GM18499 (cell line): Measurements from ENCODE around the gene AASDH.
A peak's percentile ranks its signal among the peaks of the same experiment; 100 is the strongest.

ENCODE experiments used
- ATAC-seq: cut with Tn5 transposase; IDR thresholded peaks from one replicate; pipeline ENCODE4 v1.9.1; 2021; ENCODE audit warnings: moderate number of reproducible peaks; ENCODE audit not compliant: insufficient read depth, unreplicated experiment

Gene AASDH, protein sequence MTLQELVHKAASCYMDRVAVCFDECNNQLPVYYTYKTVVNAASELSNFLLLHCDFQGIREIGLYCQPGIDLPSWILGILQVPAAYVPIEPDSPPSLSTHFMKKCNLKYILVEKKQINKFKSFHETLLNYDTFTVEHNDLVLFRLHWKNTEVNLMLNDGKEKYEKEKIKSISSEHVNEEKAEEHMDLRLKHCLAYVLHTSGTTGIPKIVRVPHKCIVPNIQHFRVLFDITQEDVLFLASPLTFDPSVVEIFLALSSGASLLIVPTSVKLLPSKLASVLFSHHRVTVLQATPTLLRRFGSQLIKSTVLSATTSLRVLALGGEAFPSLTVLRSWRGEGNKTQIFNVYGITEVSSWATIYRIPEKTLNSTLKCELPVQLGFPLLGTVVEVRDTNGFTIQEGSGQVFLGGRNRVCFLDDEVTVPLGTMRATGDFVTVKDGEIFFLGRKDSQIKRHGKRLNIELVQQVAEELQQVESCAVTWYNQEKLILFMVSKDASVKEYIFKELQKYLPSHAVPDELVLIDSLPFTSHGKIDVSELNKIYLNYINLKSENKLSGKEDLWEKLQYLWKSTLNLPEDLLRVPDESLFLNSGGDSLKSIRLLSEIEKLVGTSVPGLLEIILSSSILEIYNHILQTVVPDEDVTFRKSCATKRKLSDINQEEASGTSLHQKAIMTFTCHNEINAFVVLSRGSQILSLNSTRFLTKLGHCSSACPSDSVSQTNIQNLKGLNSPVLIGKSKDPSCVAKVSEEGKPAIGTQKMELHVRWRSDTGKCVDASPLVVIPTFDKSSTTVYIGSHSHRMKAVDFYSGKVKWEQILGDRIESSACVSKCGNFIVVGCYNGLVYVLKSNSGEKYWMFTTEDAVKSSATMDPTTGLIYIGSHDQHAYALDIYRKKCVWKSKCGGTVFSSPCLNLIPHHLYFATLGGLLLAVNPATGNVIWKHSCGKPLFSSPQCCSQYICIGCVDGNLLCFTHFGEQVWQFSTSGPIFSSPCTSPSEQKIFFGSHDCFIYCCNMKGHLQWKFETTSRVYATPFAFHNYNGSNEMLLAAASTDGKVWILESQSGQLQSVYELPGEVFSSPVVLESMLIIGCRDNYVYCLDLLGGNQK

DNA sequence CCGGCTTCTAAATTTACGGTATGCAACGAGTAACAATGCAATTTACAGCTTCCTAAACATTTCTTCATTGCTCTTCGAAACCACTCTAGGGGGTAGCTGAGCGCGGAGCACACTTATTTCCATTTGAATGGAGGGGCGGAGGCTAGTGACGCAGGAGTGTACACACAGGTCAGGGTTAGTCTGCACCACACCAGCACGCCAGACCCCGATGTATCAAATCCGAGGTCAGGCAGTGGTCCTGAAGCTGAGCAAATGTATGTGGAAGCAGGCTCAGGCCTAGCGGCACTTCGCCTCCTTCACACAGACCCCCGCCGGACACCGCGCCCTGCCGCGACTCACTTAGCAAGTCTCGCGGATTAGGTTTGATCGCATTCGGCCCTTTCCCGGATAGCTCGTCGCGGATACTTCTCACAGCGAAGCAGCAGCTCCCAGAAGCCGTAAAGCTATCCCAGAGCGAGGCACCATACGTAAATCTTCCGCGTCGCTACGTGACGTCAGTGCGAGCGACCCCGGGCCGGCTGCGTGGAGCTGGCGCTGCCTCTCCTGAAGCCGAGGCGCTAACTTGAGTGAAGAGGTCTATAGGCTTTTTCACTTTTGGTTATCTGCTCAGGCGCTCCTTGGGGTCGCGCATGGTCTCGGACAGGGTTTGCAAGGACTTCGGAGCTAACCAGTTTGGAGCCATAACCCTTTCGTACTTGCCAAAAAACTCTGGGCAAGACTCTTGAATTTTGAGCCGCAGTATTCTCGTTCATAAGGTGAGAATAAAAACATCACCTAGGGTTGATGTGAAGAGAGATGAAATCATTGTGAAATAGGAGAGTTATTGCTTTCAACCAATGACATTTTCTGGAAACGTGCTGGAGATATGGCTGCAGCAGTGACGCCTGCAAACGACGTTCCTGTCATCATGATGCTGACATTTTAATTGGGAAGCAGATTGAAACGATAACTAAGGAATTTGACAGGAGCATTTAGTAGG, at the start of gene AASDH:
Gene AASDH, minus strand, starts transcription at position 469 of the 979 bp plus-strand sequence. CDS start 3,192 bp downstream, outside the sequence.
- ATAC-seq = peak; percentile 83

DNA sequence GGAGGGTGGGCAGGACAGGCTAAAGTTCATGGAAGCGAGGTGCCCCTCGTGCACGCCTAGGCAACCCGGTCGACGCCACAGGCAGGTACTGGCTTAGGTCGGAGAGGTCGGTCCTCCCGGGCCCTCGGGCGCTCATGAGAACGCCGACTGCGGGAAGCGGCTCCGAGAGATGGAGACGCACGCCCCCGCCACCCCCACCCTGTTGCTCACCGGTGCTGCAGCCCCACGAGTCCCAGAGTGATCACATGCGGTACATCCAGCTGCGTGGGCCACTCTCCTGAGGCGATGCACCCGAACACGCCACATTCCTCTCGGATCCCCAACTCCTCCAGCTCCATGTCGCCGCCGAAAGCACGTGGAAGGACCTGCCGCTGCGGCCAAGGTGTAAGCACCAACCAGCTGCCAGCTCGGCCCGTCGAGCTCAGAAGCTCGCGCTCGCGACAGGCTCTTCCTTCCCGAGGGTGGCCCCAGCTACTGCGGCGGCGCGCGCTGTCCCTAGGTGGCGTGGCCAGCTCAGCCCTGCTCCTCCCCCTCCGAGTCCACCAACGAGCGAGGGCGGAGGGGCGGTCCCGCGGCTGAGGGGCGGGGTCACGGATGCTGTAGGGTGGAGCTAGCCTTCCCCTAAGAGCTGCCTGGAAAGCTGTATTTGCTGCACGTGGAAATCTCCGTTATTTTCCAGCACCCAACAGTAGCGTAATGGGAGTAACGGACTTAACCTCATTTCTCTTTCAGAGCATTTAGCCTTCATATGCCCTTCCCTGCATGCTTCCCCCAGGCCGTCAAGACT, 48.0 kb upstream of the AASDH start, which contains the start of gene PPAT:
Gene PPAT, minus strand, starts transcription at position 476 of the 787 bp plus-strand sequence. Its CDS starts 138 bp downstream, at position 338.
- ATAC-seq = peak; percentile 50

DNA sequence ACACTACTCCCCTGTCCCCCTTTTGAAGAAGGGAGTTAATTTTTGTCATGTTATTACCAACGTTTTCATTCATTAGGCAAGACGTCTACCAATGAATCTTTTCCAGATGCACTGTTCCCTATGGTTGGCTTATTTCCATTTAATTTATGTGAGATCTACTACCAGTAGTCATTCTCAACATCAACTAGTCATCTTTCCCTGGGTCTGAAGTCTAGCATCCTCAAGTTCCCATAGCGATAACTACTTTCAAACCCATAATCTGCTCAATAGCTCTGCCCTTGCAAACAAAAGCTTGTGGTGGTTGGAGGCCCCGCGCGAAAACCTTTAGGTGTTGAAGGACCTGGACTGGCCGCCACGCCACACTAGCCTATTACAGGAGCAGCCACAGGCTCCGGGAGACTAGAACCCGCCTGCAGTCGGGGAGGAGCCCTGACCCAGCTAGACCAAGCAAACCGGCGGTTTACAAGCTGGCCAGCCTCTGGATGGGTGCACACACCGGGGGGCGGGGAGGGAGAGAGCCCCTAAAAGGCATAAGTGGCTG, 47.4 kb upstream of the AASDH start:
- ATAC-seq = no peak

DNA sequence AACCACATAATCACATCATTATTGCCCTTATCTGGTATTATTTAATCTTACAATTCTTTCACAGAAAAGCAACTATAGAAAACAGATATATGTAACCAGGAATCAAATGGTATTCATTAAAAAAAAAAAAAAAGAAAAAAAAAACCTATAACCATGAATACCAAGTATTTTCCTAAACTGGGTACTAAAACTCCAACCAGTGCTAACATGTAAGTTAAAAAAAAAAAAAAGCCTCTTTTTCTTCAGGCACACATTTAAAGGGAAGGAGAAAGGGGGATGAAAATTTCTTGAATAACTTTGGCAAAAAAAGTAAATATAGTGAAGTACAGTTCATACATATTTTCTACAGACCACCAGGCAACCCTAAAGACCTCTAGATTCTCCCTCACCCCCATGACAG, 46.0 kb upstream of the AASDH start:
- ATAC-seq = no peak

DNA sequence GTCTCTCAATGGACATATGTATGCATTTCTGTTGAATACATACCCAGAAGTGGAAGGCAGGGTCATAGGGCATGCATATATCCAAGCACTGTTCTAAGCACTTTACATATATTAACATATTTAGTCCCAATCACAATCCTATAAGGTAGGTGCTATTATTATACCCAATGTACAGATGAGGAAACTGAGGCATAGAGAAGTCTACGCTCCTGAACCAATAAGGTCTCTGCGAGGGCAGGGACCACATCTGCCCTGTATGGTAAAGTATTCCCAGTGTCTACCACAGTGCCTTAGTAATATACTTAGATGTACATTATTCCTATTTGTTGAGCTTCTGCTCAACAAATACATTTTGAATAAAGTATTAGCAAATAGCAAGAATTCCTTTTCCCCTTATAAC, 42.9 kb upstream of the AASDH start:
- ATAC-seq = no peak

DNA sequence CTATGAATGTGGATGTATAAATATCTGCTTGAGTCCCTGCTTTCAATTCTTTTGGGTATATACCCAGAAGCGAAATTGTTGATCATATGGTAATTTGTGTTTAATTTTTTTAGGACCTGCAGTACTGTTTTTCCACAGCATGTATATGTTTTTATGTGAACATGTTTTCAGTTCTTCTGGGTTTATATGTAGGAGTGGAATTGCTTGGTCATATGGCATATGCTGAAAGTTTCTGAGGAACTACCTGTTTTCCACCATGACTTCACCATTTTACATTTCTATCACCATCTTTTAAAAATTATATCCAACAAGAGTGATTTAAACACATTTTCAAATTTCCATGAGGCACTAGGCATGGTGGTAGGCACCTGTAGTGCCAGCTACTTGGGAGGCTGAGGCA, 39.9 kb upstream of the AASDH start:
- no peak for ATAC-seq

DNA sequence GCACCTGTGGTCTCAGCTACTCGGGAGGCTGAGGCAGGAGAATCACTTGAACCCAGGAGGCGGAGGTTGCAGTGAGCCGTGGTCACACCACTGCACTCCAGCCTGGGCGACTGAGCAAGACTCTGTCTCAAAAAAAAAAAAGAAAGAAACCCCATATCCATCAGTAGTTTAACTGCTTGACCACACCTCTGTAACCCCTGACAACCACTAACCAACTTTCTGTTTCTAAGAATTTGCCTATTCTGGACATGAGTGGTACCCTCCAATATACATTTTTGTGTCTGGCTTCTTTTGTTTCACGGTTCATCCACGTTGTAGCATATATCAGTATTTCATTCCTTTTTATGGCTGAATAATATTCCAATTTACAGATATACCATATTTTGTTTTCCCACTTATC, 39.0 kb upstream of the AASDH start:
- ATAC-seq = peak; percentile 84

DNA sequence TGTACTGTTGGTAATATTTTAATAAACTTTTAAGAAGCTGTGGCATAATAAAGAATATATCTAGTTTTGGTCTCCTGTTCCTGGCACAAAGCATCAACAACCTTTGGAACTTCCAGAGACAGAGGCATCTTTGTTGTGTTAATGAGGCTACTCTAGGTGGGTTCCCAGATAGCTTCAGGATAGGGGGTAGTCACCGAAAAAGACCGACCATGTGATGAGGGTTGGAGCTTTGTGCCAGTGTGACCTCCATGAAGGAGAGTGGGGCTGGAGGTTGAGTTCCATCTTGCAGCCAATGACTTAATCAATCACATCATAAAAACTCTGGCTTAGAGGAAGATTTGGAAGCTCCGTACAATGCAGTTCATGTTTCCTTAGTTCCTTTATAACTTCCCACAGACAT, 38.2 kb upstream of the AASDH start:
- ATAC-seq = no peak

DNA sequence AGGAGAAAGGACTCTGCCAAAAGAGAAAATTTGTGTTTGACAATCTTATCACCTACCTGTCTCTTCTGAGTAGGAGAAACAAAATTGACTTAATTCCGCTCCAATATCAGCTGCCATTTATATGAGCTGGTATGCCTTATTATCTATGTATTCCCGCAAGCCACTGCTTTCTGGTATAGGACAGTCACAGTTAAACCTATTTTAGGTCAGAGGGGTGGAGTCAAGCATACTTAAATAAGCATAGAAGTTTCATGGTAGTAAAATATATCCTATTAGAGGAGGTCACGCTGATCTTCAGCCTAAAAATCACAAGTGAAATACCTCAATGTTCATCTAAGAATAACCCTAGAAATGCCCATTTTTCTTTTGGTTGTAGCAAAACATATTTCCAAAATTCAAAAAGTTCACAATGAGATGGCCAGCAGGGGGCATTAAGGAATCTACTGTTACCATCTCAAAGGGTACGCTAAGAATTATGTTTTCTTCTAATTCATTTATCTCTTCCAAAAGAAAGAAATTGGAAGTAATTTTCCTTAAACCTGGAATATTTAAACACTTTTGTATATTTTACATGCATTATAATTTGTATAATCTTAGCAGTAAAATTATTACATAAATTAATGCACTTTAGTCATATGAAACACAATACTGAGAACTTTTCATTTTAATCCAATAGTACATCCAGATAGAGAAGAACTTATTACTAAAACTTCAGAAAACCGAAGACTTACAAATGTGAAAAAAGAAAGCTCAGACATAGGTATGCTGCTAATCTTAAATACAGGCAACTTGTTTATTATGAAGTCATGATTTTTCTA, 37.6 kb upstream of the AASDH start:
- no peak for ATAC-seq

DNA sequence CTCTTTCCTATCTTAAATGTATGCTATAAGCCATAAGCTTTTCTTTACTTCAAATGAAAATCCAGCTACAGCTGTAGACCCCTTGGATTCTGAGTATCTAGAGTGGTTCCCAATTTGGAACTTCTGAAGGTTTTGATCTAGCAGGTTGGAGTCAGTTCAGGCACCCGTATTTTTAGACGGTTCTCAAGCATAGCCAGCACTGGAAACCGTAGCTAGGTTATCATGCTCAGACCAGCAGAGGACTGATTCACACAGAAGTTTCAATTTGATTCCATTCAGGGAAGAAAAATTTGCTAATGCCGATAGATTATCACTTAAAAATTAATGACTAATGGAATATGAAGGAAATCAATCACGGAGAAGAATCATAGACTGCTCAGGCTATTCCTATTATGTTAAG, 36.9 kb upstream of the AASDH start:
- ATAC-seq = no peak

DNA sequence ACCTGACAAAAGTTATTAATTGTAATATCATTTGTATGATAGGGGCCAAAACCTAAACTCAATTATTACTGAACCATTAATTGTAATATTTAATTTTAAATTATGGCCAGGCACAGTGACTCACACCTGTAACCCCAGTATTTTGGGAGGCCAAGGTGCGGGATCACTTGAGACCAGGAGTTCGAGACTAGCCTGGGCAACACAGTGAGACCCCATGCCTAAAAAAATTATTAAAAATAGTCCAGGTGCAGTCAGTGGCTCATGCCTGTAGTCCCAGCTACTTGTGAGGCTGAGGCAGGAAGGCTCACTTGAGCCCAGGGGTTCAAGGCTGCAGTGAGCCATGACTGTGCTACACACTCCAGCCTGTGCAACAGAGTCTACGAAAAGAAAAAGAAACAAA, 30.1 kb upstream of the AASDH start:
- ATAC-seq = no peak

DNA sequence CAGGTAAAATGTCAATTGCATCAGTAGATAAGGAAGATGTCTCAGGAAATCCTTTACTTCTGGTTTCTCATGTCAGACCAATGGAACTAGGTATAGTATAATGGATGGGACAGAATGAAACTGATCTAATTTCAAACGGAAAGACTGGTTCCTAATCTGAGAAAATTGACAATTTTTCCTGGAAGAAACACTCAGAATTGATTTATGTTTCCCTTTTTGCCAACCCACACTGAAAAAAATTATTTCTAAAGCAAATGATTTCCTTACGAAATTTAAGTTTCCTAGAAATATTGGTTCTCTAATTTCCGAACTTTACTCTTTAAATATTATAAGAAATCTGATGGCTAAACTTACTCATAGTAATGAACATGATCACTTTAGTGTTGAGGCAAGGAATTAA, 29.1 kb upstream of the AASDH start:
- ATAC-seq = no peak

DNA sequence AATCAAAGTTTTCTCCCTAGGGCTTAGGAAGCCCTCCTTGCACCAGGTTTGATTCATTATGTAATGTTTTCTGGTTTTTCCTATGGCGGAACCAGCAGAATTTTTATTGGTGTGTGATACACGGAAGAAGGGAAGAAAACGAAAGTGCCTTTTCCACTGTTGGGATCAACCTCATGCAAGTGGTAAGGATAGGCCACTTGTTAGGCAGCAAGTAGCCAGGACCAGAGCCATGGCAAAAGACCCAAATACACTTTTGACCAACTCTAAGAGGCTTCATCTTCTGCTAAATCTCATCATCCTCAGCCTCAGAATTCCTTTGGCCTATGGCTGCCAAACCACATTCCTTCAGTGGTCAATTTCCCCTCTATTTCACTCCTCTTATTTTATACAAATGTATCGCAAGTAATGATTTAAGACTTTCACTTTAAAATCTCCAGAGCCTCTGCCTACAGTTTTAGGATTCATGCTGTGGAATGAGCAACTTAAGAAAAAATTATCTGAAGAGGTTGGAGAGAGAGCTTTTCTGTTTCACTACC, 26.9 kb upstream of the AASDH start:
- ATAC-seq = no peak

DNA sequence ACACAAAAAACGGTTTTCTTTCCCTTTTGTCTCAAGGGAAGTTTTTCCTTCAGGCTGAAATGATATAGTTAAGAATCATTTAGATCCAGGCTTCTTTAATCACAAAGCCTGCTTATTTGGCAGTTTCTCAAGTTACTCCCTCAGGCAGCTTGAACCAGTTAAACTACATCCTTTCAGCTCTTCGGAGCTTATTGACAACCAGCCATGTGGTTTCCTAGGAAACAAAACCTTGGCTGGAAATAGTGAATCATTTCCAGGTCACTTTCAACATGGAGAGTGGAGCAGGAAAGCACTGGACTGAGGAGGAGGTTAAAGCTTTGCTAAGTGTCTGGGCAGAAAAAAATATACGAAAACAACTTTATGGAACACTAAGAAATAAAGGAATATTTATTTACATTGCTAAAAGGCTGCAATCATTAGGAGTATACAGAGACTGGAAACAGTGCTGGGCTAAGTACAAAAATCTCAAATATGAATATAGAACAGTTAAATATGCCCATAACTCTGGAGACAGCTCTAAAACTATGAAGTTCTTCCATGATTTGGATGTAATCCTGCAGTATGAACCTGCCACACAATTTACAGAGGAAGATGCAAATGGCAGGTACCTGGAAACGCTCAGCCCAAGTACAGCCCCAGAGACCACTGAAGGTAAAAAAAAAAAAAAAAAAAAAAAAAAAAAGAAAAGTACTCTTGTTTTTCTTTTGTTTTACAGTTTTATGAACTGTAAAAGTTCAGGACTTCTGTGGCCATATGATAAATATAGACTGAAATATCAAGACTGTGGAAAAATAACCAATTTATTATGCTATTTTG, 23.2 kb upstream of the AASDH start:
- ATAC-seq = no peak

DNA sequence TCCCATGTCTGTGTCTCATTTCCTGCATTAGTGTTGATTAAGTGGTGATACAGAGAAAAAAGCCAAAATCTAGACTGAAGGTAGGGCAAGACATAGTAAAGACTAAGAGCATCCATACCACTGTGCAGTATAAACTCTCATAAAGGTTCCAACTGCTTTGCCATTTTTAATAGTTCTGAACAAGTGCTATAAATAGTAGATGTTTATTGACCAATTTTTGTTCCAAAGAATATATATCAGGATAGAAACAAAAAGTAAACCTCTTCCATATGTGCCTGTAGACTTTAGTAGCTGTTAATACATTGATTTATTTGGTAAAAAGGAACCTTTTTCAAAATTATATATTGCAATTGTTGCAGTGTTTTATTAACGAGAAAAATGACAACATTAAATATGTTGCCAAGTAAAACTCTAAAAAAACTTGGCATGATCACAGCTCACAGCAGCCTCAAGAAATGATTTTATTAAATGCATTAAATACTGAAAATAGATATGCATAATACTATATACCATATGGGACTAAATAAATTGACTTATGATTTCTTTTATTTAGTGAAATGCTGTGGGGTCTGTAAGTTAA, 22.3 kb upstream of the AASDH start:
- ATAC-seq = no peak

DNA sequence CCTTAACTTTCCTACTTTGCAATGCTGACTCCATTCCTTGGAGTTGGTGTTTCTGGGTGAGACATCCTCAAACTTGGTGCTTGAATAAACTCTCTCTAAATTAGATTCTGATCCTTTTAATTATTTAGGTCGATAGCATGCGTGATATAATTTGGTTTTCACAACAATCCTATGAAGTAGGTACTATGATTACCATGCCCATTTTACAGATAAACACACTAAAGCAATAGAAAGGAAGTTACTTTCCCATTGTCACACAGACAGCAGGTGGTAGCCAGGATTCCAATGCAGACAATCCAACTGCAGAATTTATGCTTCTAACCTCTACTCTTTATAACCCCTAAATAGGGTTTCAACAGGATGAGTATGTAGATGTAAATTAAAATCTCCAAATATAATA, 21.7 kb upstream of the AASDH start:
- ATAC-seq = no peak
